Measurements from ENCODE around the gene RNF150.

The RNF150 gene

DNA sequence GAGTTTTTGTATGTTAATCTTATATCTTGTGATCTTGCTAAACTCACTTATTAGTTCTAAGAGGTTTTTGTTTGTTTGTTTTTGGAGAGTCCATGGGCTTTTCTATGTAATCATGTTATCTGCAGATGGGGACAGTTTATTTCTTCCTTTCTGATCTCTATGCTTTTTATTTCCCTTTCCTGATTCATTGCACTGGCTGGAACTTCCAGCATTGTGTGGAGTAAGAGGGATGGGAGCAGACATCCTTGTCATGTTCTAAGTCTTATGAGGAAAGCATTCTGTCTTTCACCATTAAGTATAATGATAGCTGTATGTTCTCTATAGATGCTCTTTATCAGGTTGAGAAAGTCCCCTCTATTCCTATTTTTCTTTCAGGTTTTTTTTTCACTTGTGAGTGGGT lies 286.5 kb downstream of the RNF150 start:
- Histone ChIP-seq H3K4me3 (ENCODE audit: low read depth, low read length) (no peak overlapping the region), H3K9me3 (ENCODE audit: severe bottlenecking) (no peaks in the 10 kb centered on the region), H3K27ac (no peak overlapping the region), H3K27me3 (ENCODE audit: insufficient read depth, low read depth, severe bottlenecking) (no peaks in the 10 kb centered on the region), H3K36me3 (no peaks in the 10 kb centered on the region)
- TF ChIP-seq, protein P1, sequence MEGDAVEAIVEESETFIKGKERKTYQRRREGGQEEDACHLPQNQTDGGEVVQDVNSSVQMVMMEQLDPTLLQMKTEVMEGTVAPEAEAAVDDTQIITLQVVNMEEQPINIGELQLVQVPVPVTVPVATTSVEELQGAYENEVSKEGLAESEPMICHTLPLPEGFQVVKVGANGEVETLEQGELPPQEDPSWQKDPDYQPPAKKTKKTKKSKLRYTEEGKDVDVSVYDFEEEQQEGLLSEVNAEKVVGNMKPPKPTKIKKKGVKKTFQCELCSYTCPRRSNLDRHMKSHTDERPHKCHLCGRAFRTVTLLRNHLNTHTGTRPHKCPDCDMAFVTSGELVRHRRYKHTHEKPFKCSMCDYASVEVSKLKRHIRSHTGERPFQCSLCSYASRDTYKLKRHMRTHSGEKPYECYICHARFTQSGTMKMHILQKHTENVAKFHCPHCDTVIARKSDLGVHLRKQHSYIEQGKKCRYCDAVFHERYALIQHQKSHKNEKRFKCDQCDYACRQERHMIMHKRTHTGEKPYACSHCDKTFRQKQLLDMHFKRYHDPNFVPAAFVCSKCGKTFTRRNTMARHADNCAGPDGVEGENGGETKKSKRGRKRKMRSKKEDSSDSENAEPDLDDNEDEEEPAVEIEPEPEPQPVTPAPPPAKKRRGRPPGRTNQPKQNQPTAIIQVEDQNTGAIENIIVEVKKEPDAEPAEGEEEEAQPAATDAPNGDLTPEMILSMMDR (IDR thresholded peaks at IDR 0.05; ENCODE audit: low read depth, low read length) = no peak
- no peak for DNase-seq

GRCh38 chr4:140844061-140844460 lies 289.2 kb downstream of the RNF150 start:
- DNase-seq = no peak
- Histone ChIP-seq H3K9me3 (ENCODE audit: severe bottlenecking) (peaks cover 5% of the 10 kb centered on the region), H3K27ac (no peak overlapping the region), H3K27me3 (ENCODE audit: insufficient read depth, low read depth, severe bottlenecking) (no peaks in the 10 kb centered on the region), H3K4me3 (ENCODE audit: low read depth, low read length) (no peak overlapping the region), H3K36me3 (no peaks in the 10 kb centered on the region)
- TF ChIP-seq, protein P1 (IDR thresholded peaks at IDR 0.05; ENCODE audit: low read depth, low read length) = no peak

DNA sequence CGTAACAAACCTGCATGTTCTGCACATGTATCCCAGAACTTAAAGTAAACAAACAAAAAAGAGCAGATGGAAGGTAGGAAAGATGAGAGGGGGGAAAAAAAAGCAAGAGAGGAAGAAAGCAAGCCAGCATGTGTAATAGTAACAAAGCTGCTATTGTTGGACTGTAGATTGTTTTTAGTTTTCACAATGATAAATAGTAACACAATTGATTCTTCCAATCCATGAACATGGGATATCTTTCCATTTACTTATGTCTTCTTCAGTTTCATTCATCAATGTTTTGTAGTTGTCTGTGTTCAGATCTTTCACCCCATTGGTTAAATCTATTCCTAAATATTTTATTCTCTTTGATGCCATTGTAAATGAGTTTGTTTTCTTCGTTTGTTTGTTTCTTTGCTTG lies 292.1 kb downstream of the RNF150 start:
- DNase-seq = no peak
- H3K9me3 ChIP-seq (ENCODE audit: severe bottlenecking) = peaks cover 5% of the 10 kb centered on the region
- no peak overlapping the region for H3K27ac ChIP-seq
- TF ChIP-seq, protein P1 (IDR thresholded peaks at IDR 0.05; ENCODE audit: low read depth, low read length) = no peak
- no peak overlapping the region for H3K4me3 ChIP-seq (ENCODE audit: low read depth, low read length)
- no peaks in the 10 kb centered on the region for H3K36me3 ChIP-seq
- no peaks in the 10 kb centered on the region for H3K27me3 ChIP-seq (ENCODE audit: insufficient read depth, low read depth, severe bottlenecking)

DNA sequence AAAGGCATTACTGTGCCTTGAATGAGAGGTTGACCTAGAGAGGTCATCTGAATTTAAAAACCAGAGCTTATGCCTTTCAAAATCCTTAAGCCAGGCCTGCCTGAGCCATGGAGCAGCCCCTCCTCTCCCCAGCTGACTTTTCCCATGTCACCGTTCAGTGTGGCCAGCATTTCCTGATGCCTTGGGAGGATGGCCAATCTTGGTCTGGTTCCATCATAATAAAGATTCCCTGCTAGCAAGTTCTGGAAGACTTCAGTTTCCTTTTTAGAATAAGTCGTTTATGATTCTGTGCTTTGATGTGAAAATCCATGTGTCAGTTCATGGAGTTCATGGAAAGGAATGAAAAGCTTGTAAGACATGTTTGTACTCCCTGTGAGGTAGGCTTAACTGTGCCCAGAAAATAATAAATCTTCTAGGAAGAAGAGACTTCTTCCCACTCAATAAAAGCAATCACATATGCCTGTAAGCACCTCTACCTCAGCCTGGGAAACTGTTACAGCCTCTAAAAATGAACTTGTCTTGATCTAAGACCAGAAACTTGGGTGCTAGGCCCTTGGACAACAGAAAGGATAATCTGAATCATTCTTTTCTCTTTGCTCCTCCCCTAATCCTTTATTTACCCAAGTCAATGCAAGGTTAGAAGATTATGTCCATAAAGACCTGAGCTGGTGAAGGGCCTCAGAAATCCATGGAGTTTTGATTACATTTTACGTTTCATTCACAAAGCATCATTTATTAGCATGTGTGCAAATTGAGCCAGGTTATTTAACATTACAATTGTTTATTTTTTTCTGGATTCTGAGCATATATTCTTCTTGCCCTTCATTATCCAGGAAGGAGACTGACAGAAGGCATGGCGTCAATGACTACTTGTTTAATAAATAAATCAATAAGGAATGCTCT lies 293.1 kb downstream of the RNF150 start:
- no peak overlapping the region for H3K4me3 ChIP-seq (ENCODE audit: low read depth, low read length)
- DNase-seq = no peak
- TF ChIP-seq, protein P1 (IDR thresholded peaks at IDR 0.05; ENCODE audit: low read depth, low read length) = no peak
- no peaks in the 10 kb centered on the region for H3K36me3 ChIP-seq
- H3K27ac ChIP-seq = no peak overlapping the region
- peaks cover 5% of the 10 kb centered on the region for H3K9me3 ChIP-seq (ENCODE audit: severe bottlenecking)
- no peaks in the 10 kb centered on the region for H3K27me3 ChIP-seq (ENCODE audit: insufficient read depth, low read depth, severe bottlenecking)

GRCh38 chr4:140839406-140839805 lies 293.9 kb downstream of the RNF150 start:
- no peaks in the 10 kb centered on the region for H3K36me3 ChIP-seq
- no peak overlapping the region for H3K27ac ChIP-seq
- no peaks in the 10 kb centered on the region for H3K27me3 ChIP-seq (ENCODE audit: insufficient read depth, low read depth, severe bottlenecking)
- TF ChIP-seq, protein P1 (IDR thresholded peaks at IDR 0.05; ENCODE audit: low read depth, low read length) = no peak
- DNase-seq = no peak
- H3K4me3 ChIP-seq (ENCODE audit: low read depth, low read length) = no peak overlapping the region
- peaks cover 5% of the 10 kb centered on the region for H3K9me3 ChIP-seq (ENCODE audit: severe bottlenecking)

Measured in WERI-Rb-1 (cell line).